ENCODE measurements around the gene PELI2. TPM values are rescaled to one million over a fixed set of nuclear protein-coding genes. Genes with fewer than 3 reads are reported as not detected.

The PELI2 gene
- total RNA-seq, 4 donors from 2014 or later, result 12.9 to 21.8 (median 17.6) TPM

GRCh38 chr14:56270921-56271320, 152.7 kb downstream of the PELI2 start:
- no peak for TF ChIP-seq CTCF (IDR thresholded peaks at IDR 0.05; ENCODE audit: low read depth)

DNA sequence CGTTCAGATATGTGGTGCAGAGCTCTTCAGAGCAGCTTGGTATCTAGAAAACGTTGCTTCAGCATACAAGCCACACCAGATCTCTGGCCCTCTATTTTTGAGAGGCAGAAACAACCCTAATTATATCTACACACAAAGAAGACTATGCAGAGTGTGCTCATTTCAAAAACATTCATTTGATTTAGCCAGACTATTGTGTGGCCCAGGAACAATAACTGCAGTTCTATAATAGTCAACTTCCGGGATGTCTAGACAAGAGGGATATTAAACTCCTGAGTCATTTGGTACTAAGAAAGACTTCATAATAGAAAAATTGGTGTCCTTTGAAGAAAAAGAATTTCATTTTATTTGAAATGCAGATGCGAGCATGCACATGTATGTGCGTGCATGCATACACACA, 153.8 kb downstream of the PELI2 start:
- no peak for TF ChIP-seq CTCF (IDR thresholded peaks at IDR 0.05; ENCODE audit: low read depth)

- TF ChIP-seq CTCF (IDR thresholded peaks at IDR 0.05; ENCODE audit: low read depth), result no peak
Observed at GRCh38 chr14:56273155-56273554, 154.9 kb downstream of the PELI2 start.

DNA sequence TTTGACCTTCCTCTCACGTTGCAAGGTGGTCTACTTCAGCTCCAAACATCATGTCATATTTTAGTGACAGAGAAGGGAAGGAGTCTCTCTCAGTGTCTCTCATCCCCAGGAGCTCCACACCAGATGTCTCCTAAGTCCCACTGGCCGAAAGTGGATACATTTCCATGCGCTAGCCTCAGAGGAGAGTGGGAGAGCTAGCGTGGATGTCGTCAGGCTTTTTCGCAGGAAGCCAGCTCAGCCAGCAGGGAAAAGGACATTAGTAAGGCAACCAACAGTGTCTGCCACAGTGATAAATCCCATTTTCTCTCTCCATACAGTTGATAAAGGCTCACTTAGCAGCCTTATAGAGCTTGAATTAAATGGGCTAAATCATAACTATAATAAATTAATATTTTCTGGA, 155.7 kb downstream of the PELI2 start:
- TF ChIP-seq CTCF (IDR thresholded peaks at IDR 0.05; ENCODE audit: low read depth), result no peak

DNA sequence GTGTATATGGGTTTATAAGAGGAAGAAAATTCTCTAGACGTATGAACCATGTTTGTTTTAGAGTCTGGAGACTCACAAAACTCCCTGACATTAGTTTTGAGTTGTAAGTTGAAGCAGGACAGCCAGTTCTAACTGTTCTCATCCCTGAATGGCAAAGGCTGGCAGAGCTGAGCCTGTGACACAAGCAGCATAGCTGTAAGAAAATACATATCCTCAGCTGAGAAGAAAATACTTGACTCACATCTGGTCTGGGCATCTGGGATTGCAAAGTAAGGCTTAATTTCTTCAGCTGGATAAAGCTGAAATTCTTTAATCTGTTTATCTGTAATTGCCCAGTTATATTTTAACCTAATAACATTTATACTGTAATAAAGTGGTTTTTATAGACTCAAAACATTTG, 156.3 kb downstream of the PELI2 start:
- TF ChIP-seq CTCF (IDR thresholded peaks at IDR 0.05; ENCODE audit: low read depth), result no peak

DNA sequence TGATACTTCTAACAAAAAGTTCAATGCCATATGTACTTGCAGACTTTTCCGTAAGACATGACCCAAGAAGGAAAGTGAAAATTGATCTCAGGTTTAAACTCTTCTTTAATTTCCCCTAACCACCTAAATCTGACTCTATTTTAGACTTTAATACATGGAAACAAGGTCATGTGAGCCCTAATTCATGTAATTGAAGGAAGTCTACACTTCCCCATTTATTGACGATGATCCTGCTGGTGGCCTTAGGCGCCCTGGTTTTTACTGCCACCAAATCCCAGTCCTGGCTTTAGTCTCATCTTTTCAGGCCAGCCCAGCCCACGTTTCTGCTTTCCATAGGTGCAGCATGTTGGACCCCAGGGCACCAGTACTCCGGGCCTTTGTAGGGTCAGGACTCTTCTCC, 157.9 kb downstream of the PELI2 start:
- no peak for TF ChIP-seq CTCF (IDR thresholded peaks at IDR 0.05; ENCODE audit: low read depth)

GRCh38 chr14:56278383-56278782, 160.2 kb downstream of the PELI2 start:
- no peak for TF ChIP-seq CTCF (IDR thresholded peaks at IDR 0.05; ENCODE audit: low read depth)
